Muscle of back (tissue), 11 donors: ENCODE data around the gene METTL22. TPM values are rescaled to one million over a fixed set of nuclear protein-coding genes. Genes with fewer than 3 reads are reported as not detected.
A peak's percentile ranks its signal among the peaks of the same experiment; 100 is the strongest.
"Not testable (repeated sequence)": the region's sequence is repeated elsewhere in the genome, so short reads cannot be mapped to it uniquely, and the experiment has no call there.

Experiments
- DNase-seq, 3 donors: peaks; one replicate each; pipeline versions ENCODE4 v3.0.0 to v3.0.0-alpha.2; 2013
- polyA plus RNA-seq, 10 donors: library from polyadenylated mRNA; unstranded; fragments of 120-200 nt; gene quantifications; one replicate each; pipeline ENCODE4 v1.2.1, GENCODE V29; 2013; ENCODE audit not compliant: insufficient read length in 10 of 10

The METTL22 gene
- polyA plus RNA-seq, 10 donors: 12.0 to 25.0 (median 18.0) TPM

DNA sequence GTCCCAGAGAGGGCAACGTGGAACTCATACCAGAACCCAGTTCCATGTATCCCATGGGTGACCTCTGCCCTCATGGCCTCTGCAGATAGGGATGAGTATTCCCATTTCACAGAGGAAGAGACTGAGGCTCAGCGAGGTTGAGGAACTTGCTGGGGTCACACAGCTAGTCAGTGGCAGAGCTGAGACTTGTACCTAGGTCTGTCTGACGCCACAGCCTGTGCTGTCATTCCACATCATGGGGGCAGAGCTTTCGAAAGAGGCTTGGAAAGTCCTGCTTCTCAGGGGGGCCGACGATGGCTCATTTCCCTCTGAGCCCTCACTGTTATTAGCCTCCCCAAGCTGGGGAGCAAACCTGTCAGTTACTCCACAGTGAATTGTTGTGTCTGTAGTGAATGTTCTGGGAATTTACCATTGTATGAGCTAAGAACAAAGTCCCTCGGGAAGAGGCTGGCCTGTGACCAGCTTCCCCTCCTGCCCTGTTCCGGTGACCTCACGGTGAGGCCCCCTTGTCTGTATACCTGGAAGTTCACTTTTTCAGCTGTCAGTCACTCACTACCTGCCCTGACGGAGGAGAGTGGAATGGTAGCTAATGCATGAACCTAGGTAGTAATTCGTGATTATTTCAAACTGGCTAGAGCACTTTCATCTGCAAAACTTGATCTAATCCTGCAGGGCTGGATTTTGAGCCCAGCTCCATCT is 8.9 kb downstream of the METTL22 start:
- no peak for DNase-seq

DNA sequence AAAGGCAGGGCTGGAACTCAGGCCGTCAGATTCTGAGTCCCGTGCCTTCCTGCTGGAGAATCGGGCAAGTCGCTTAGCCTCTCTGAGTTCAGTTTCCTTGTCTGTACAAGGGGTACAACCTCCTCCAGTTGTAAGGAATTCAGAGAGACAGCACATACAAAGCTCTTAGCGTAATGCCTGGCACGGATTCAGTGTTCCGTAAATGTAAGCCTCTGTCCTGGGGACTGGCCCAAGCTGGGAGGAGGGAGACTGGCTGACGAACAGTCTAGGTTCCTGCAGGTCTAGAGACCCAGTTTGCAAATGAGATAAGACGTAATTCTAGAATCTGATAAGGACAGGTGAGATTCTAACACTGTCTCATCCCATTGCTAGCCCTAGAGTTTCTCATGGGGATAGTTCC is 9.9 kb downstream of the METTL22 start:
- no peak for DNase-seq

DNA sequence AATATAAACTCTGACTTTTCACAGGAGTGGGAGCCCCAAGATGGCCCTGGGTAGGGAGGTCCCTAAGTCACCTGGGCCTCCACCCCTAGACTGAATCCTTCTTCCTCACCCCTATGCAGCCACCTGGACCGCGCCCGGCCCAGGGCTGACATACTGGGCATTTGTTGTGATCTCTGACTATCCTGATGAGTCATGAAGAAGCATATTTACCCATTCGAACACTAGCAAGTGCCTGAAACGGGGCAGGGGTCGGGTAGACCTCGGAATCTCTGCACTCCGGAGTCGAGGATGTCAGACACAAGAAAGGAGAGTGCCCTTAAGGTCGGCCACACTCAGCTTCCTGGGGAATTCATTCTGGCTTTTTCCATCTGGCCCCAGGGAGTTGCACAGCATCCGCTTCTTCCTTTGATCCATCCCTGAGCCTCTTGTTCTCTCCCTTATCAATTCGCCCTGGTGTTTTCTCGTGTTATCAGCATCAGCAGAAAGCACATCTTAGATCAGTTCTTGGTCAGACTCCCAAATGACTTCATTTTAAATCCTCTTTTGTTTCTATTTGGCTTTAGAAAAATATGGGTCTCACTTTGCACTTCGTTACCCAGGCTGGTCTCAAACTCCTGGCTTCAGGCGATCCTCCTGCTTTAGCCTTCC is 10.4 kb downstream of the METTL22 start:
- no peak for DNase-seq

DNA sequence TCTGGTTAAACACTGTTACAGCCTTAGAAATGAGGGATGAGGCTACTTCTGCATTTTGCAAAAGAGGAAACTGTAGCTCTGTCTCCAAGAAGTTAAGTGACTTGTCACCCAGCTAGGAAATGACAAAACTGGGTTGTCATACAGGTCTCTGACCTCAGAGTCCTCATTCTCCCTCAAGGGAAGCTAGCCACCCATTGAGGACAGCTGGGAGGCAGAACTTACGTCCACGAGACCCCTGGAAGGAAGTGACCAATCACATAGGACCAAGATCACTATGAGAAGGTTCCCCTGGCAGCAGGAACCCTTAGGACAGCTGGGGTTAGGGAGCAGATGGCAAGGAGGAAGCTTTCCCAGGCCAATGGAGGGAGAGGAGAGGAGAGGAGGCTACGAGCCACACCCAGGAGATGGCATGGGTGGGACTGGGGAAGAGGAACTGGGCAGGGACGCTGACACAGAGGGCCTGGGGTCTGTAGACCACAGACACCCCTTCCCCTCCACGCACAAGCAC is 11.2 kb downstream of the METTL22 start:
- peak in 1 of 3 donors; percentile 34 for DNase-seq

DNA sequence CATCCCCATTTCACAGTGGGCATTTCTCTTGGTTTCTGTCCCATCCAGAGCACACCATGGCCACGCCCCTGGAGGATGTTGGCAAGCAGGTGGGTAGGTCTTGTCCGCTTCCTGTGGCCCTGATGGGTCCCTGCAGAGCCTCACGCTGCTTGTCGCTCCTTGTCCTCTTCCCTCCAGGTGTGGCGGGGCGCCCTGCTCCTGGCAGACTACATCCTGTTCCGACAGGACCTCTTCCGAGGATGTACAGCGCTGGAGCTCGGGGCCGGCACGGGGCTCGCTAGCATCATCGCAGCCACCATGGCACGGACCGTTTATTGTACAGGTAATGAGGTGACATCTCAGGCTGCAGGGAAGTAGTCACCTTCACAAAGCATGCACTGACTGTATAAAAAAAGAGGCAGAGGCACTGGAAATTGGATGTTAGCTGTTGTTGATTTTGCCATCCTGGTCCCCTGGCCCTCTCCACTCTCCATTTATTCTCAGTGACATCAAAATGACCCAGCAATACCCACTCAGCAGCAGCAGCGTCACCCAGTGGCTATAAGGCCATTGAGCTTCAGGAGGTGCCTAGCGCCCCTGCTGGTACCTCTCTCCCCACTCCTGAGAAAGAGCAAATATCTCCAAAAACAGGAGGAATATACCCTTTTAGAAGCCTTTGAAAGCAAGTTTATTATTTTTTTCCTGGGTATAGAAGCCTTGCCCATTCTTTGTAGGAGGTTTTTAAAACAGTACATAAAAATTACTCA is 13.7 kb downstream of the METTL22 start:
- DNase-seq: no peak

DNA sequence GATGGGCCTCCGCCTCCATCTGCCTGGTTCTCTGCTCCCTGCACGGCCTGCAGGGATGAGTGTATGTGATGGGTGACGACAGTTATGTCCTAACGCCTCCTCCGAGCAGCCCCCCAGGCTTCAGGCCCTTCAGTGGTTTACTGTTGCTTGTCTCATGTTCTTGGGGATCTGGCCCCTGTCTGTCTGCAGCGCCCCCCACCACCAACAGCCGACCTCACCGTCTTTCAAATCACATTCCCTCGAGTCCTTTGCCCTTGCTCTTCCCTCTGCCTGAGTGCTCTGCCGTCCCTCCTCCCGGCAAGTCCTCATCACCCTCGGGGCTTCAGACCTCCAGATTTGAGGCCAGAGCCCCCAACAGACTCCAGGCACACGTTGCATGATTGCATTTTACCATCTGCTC is 18.2 kb downstream of the METTL22 start:
- DNase-seq: no peak

DNA sequence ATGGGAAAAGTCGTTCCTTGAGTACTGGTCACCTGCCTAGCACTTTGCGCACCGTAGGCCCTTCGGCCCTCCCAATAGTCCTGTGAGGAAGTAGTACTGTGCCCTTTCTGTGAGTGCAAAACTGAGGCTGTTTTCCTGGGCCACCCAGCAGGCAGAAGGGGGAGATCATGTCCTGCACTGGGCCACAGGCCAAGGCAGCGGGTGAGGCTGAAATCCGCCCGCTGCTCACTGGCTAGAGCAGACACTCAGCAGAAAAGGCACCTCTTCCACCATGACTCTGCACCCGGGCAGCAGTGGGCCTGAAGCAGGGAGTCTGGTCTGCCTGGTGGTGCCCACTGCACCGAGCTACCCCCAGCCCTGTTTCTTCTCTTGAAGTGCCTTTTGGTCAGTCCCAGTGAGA is 20.2 kb downstream of the METTL22 start:
- no peak for DNase-seq

DNA sequence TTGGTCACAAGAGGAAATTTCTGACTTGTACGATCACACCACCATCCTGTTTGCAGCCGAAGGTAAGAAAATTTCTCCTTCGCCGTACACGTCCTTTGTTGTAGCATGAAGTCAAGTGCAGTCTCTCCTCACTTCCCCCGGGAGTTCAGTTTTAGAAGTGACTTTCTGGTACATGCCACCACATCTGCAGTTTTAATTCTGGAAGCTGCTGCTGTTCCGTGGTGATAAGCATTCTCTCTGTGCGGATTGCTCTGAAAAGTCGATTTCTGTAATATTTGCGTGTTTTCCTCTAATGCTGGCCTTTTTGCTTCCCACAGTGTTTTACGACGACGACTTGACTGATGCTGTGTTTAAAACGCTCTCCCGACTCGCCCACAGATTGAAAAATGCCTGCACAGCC is 20.6 kb downstream of the METTL22 start:
- DNase-seq: no peak

DNA sequence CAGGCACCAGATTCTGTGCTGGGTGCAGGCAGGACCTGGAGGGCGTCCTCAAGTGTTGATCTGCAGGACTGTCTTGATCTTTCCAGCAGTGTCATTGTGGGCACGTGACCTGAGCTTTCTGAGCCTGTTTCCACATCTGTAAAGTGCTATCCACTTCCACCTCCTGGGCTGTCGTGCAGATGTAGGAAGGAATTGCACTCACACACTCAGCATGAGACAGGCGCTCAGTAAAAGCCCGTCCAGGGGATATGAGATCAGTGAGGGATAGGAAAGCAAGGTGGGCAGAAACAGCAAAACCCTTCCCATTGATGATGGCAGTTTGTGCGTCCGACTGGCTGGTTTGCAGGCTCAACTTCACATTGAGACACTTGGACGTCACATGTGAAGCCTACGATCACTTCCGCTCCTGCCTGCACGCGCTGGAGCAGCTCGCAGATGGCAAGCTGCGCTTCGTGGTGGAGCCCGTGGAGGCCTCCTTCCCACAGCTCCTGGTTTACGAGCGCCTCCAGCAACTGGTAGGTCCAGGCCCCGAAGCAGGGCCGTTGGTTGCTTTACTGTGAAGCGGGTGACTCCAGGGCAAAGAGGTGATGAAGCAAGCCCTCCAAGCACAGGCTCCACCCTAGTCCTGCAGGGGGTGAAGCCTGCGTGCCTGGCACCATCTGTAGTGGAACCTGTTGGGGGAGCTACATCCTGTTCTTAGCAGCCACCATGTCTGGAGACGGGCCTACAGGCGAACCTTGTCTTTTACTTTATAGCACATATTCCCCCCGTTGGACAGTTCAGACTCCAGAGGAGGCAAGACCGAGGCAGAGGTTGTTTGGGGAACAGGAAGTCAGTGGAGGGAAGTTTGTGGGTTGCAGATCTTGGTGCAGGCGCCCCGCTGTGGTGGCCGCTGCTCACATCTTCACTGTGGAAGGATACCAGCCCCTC is 23.0 kb downstream of the METTL22 start:
- peak in 1 of 3 donors; percentile 31 for DNase-seq

DNA sequence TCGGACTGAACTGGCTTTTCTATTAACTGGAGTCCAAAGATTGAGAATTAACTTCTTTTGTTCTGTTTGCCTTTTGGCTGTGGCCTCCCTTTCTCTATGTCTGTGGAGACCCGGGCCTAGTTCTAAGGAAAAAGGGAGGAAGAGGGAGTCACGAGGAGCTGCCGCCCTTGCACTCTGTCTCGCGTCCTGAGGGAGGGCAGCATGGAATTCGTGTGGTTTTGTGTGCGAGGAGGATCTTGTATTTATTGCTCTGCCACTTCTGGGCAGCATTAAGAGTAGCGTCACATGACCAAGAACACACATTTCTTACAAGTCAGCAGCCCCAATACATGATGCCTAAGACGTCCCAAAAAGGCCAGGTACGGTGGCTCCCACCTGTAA is 23.6 kb downstream of the METTL22 start:
- no peak for DNase-seq

DNA sequence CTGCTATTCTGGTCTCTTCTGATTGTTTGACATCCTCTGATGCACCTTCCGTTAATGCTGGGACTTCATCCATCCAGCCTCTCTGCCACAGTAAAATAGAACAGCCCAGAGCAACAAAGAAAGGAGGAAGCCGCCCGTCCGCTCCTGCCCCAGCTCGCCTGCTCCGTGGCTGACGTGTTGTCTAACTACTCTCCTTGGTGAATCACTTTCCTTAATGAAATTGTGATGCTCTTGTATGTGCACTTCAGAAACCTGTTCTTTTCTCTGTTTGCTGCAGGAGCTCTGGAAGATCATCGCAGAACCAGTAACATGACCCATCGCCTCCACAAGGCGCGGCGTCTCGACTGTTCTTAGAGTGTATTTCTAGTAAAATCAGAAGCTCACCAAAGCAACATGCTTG is 24.3 kb downstream of the METTL22 start:
- no peak for DNase-seq

DNA sequence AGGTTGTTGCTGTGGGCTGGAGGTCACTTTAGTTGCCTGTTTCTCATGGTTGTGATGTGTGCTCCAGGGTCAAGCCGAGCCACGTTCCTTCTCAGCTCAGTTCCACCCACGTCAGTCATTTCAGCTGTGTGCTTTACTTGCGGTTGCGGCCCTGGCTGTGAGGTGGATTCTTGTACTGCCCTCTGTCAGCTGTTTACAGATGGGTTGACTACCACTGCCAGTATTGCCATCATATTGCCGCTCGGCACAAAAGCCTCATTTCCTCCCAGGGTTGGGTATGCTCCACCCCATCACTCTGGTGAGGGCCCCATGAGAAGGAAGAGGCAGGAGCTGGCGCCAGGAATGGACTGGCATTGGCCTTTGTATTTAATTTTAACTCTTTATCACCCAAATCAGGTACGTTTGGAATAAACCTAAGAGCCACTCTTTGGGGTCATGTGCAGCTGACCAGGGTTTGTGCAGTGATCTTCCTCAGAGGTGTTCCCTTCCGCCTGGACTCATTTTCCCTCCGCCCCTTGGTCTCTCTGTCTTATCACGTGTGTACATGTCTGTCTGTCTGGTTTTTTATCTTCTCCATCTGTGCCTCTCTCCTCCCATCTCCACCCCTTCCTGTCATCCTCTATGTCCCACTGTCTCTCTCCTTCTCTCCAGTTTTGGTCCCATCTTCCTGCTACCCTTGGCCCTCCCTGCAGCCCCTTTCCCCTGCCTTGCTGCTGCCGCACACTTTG is 25.0 kb downstream of the METTL22 start:
- no peak for DNase-seq

DNA sequence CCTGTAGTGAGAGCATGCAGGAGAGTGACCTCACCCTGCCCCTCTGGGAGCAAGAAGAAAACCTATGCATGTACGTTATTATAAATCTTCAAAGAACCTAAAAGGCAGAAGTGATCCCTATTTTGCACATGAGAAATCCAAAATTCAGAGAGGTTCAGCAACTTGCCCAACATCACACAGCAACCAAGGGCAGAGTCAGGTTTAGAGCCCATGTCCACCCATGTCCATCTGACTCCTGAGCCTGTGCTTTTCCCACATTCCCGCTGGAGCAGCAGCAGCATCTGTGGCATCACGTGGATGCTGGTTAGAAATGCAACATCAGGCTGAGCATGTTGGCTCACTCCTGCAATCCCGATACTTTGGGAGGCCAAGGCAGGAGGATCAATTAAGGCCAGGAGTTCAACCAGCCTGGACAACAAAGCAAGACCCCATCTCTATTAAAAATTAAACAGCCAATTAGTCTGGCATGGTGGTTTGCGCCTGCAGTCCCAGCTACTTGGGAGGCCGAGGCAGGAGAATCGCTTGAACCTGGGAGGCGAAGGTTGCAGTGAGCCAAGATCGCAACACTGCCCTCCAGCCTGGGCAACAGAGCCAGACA is 26.3 kb downstream of the METTL22 start:
- no peak for DNase-seq

DNA sequence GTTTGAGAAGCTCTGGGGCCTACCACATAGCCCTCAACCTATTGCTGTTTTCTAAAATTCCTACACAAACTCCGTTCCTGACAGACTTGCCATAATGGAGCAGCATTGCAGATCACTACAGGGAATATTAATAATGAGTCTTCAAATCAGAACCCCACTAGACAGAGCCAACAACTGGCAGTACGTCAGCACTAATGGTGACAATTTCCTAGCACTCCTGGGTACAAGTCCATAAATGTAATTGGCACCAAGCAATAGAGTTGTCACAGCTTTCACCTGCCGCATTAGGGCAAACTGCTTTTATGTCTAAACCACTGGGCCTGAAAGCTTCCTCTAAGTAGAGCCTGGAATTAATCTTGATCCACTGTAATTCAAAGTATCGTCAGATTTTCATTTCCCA is 27.4 kb downstream of the METTL22 start:
- no peak for DNase-seq

DNA sequence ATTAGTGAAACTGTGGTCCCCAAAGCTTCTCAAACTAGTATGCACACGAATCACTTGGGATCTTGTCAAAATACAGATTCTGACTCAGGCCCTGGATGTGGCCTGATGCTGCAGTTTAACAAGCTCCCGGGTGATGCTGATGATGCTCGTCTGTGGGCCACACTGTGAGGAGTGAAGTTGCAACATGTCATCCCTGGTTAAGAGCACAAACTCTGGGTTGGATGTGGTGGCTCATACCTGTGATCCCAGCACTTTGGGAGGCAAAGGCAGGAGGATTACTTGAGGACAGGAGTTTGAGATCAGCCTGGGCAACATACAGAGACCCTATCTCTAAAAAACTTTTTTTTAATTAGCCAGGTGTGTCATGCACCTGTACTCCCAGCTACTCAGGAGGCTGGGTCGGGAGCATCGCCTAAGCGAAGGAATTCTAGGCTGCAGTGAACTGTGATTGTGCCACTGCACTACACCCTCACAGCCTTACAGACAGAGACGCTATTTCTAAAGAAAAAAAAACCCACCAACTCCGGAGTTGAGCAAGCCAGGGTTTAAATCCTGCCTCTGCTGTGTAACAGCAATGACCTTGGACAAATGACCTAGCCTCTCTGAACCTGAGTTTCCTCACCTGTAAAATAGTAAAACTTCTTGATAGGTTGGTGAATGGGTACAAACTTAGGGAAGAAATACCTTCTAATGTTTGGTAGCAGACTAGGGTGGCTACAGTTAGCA is 28.5 kb downstream of the METTL22 start:
- DNase-seq: no peak

DNA sequence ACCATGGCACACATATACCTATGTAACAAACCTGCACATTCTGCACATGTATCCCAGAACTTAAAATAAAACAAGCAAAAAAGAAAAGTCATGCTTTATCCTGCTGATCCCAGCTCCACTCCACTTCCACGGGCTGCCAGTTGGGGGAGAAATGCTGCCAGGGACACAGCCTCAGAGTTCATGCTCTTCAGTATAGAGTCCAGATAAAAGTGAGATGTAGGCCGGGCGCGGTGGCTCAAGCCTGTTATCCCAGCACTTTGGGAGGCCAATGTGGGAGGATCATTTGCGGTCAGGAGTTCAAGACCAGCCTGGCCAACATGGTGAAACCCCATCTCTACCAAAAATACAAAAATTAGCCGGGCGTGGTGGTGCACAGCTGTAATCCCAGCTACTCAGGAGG is 30.5 kb downstream of the METTL22 start:
- DNase-seq: not testable (repeated sequence)

DNA sequence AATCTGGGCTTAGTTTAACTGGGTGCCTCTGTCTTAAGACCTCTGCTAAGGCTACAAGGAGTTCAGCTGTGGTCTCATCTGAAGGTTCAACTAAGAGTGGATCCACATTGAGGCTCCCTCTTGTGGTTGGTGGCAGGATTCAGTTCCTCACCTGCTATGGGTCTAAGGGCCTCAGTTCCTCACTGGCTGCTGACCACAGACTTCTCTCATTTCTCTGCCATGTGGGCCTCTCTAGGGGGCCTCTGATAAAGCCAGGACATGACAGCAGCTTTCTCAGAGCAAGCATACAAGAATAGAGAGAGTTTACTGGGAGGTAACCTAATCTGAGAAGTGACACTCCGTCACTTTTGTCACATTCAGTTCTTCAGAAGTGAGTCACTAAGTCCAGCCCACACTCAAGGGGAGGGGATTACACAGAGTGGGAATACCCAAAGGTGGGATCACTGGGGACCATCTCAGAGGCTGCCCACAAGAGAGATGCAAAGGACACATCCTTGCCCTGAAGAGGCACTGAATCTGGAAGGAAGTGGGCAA is 33.8 kb downstream of the METTL22 start:
- no peak for DNase-seq

DNA sequence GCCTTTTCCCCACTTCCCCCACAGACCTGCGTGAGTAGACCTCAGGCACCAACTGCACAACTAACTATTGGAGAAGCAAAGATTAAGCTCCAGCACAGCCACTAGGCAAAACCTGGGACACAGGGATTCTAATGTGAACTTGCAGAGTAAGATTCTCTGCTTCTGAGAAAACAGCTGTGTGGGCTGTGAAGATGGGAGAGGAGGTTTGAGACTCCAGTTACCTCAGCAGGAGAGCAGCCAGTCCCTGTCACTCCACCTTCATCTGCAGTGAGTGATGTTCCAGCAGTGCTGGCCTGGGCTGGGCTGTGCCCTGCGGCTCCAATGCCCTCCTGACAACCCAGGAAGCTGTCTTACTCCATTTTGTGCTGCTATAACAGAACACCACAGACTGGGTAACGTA is 34.9 kb downstream of the METTL22 start:
- no peak for DNase-seq

DNA sequence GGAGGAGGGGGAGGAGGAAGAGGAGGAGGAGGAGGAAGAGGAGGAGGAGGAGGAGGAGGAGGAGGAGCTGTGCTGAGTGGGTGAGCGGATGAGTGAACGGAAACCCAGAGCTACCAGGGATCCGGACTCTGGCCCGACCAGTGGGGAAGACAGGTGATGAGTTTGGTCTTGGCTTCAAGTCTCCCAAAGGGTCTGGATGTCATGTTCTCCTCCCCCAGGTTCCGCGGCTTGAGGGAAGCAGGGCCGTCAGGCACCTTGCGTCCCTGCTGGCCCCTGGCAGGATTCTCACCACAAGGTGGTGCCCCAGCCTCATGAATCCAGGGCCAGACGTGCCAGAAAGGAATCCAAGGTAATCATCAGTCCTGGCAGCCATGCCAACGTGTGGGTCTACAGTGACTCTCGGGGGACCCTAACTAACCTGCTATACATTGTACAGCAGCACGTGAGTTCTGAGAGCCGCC is 39.4 kb downstream of the METTL22 start:
- peak; percentile 49 to 69 (median 49) for DNase-seq

DNA sequence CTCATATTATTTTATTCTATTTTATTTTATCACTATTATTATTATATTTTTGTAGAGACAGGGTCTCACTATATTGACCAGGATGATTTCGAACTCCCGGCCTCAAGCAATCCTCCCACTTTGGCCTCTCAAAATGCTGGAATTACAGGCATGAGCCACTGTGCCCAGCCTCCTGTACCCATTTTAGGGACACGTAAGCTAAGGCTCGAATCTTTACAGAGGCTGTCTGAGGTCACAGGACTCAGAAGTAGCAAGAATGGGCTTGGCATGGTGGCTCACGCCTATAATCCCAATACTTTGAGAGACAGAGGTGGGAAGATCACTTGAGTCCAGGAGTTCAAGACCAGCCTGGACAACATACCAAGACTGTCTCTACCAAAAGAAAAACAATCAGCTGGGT is 40.2 kb downstream of the METTL22 start:
- DNase-seq: no peak
